Neutrophil (primary cell): ENCODE data around the gene IL20.

Experiments used
- H3K27ac ChIP-seq: fragments of 200-600 bp; sonication (generic); 2 replicates; pipeline ENCODE4 v1.5.1; 2016; ENCODE audit warnings: mild to moderate bottlenecking, moderate library complexity
- H3K27me3 ChIP-seq: fragments of 200-600 bp; sonication (generic); 2 replicates; pipeline ENCODE4 v1.6.0; 2016; ENCODE audit warnings: mild to moderate bottlenecking
- H3K36me3 ChIP-seq: fragments of 200-600 bp; sonication (generic); 2 replicates; pipeline ENCODE4 v1.5.1; 2017
- H3K4me1 ChIP-seq, 2 experiments: fragments of 200-600 bp in 1 of 2; sonication (generic) in 1 of 2; 1 replicate in 1 of 2; 2 replicates in 1 of 2; pipeline versions ENCODE4 v1.5.1 to v1.6.1; 2013 to 2016; ENCODE audit warnings: low read depth in 1 of 2, low read length in 1 of 2, mild to moderate bottlenecking in 1 of 2, moderate library complexity in 1 of 2; ENCODE audit not compliant: control insufficient read depth in 1 of 2, insufficient read depth in 1 of 2
- H3K4me3 ChIP-seq, 2 experiments: fragments of 200-600 bp in 1 of 2; sonication (generic) in 1 of 2; 1 replicate in 1 of 2; 2 replicates in 1 of 2; pipeline ENCODE4 v1.5.1; 2013 to 2016; ENCODE audit warnings: low read depth in 1 of 2, low read length in 1 of 2, mild to moderate bottlenecking in 1 of 2, moderate library complexity in 1 of 2
- H3K9me3 ChIP-seq: fragments of 200-600 bp; sonication (generic); 2 replicates; pipeline ENCODE4 v1.5.1; 2016
- CTCF ChIP-seq: fragments of 200-600 bp; sonication (generic); IDR thresholded peaks from 2 replicates; pipeline ENCODE4 v1.5.1; 2016; ENCODE audit warnings: antibody characterized with exemption

IL20 gene

GRCh38 chr1:206886831-206887230 lies 21.4 kb downstream of the IL20 start:
- TF ChIP-seq CTCF: no peak
- Histone ChIP-seq H3K4me1 (no peaks in the 10 kb centered on the region), H3K4me3 (no peak overlapping the region), H3K36me3 (no peaks in the 10 kb centered on the region), H3K27ac (no peak overlapping the region), H3K27me3 (peaks cover 43% of the 10 kb centered on the region), H3K9me3 (no peaks in the 10 kb centered on the region)

- H3K4me3 ChIP-seq: no peak overlapping the region
- TF ChIP-seq CTCF: no peak
- no peak overlapping the region for H3K27ac ChIP-seq
- no peaks in the 10 kb centered on the region for H3K36me3 ChIP-seq
- H3K4me1 ChIP-seq: no peaks in the 10 kb centered on the region
- H3K27me3 ChIP-seq: peaks cover 50% of the 10 kb centered on the region
- H3K9me3 ChIP-seq: no peaks in the 10 kb centered on the region
These were observed 22.3 kb downstream of the IL20 start for GRCh38 chr1:206887701-206888100.

- TF ChIP-seq CTCF: no peak
- no peaks in the 10 kb centered on the region for H3K4me1 ChIP-seq
- no peaks in the 10 kb centered on the region for H3K9me3 ChIP-seq
- H3K4me3 ChIP-seq: no peak overlapping the region
- H3K27ac ChIP-seq: no peak overlapping the region
- H3K36me3 ChIP-seq: no peaks in the 10 kb centered on the region
- peaks cover 44% of the 10 kb centered on the region for H3K27me3 ChIP-seq
These were observed 25.0 kb downstream of the IL20 start for GRCh38 chr1:206890125-206891060.

- Histone ChIP-seq H3K9me3 (no peaks in the 10 kb centered on the region), H3K27ac (no peak overlapping the region), H3K36me3 (no peaks in the 10 kb centered on the region), H3K4me1 (no peaks in the 10 kb centered on the region), H3K27me3 (peaks cover 42% of the 10 kb centered on the region), H3K4me3 (no peak overlapping the region)
- TF ChIP-seq CTCF: no peak
These were observed 26.0 kb downstream of the IL20 start for GRCh38 chr1:206891412-206891811.

GRCh38 chr1:206892351-206892984 lies 27.0 kb downstream of the IL20 start:
- no peak for TF ChIP-seq CTCF
- H3K4me3 ChIP-seq: no peak overlapping the region
- H3K27me3 ChIP-seq: peaks cover 33% of the 10 kb centered on the region
- no peaks in the 10 kb centered on the region for H3K9me3 ChIP-seq
- no peaks in the 10 kb centered on the region for H3K36me3 ChIP-seq
- no peaks in the 10 kb centered on the region for H3K4me1 ChIP-seq
- no peak overlapping the region for H3K27ac ChIP-seq
